OCI-LY3 (cell line): ENCODE measurements around the gene CYP4F11.
"Not testable (repeated sequence)": the region's sequence is repeated elsewhere in the genome, so short reads cannot be mapped to it uniquely, and the experiment has no call there.

Experiments used
- H2AFZ ChIP-seq: fragments of 200-600, 300-600 bp; shearing (Covaris generic); 2 replicates; pipeline ENCODE4 v1.6.0; 2014; ENCODE audit warnings: antibody characterized with exemption, low read depth, low read length
- H3K27ac ChIP-seq: fragments of 200-600, 300-600 bp; sonication (generic); 2 replicates; pipeline ENCODE4 v1.5.1; 2014; ENCODE audit warnings: mild to moderate bottlenecking, low read length, moderate library complexity, mixed read lengths
- H3K27me3 ChIP-seq: fragments of 200-600, 300-600 bp; sonication (generic); 2 replicates; pipeline ENCODE4 v1.6.1; 2014; ENCODE audit warnings: low read depth, low read length, mixed read lengths
- H3K36me3 ChIP-seq: fragments of 200-600, 300-600 bp; sonication (generic); replicated peaks from 2 replicates; pipeline ENCODE3; 2014; ENCODE audit warnings: low read depth, low read length, mixed read lengths
- H3K4me1 ChIP-seq: fragments of 300-600, 200-600 bp; sonication (generic); 2 replicates; pipeline ENCODE4 v1.6.1; 2014; ENCODE audit warnings: low read length, mixed read lengths
- H3K4me2 ChIP-seq: fragments of 200-600, 300-600 bp; sonication (generic); 2 replicates; pipeline ENCODE4 v1.6.1; 2014; ENCODE audit warnings: low read length, mixed read lengths
- H3K4me3 ChIP-seq: fragments of 300-600, 200-600 bp; sonication (generic); 2 replicates; pipeline ENCODE4 v1.5.1; 2014; ENCODE audit warnings: antibody characterized with exemption, mild to moderate bottlenecking, low read length, moderate library complexity
- H3K79me2 ChIP-seq: fragments of 300-600, 200-600 bp; shearing (Covaris generic); 2 replicates; pipeline ENCODE4 v1.6.1; 2014; ENCODE audit warnings: mild to moderate bottlenecking, low read length, mixed read lengths
- H3K9ac ChIP-seq: fragments of 300-600, 200-600 bp; shearing (Covaris generic); 2 replicates; pipeline ENCODE4 v1.6.0; 2014; ENCODE audit warnings: mild to moderate bottlenecking, low read length, moderate library complexity
- H3K9me3 ChIP-seq: fragments of 200-600, 300-600 bp; shearing (Covaris generic); 2 replicates; pipeline ENCODE4 v1.6.1; 2014; ENCODE audit warnings: low read length, mixed read lengths; ENCODE audit not compliant: insufficient read depth
- H4K20me1 ChIP-seq: fragments of 200-600, 300-600 bp; sonication (generic); 2 replicates; pipeline ENCODE4 v1.6.1; 2016; ENCODE audit warnings: low read length, mixed read lengths; ENCODE audit not compliant: insufficient read depth
- CTCF ChIP-seq: fragments of 200-600, 300-600 bp; sonication (generic); IDR thresholded peaks from 2 replicates; pipeline ENCODE4 v1.5.1; 2014; ENCODE audit warnings: antibody characterized with exemption, low read length, low read depth
- EZH2phosphoT487 ChIP-seq: fragments of 200-600 bp; shearing (Covaris generic); IDR thresholded peaks from 2 replicates; pipeline ENCODE4 v1.6.1; 2018; ENCODE audit warnings: antibody characterized with exemption, mixed run types, low read depth

The CYP4F11 gene

GRCh38 chr19:15936173-15936572 is 1.8 kb upstream of the CYP4F11 start:
- no peak for TF ChIP-seq EZH2phosphoT487
- TF ChIP-seq CTCF: no peak
- no peak overlapping the region for H3K27ac ChIP-seq

GRCh38 chr19:15935167-15935702 is 906 bp upstream of the CYP4F11 start:
- no peak overlapping the region for H2AFZ ChIP-seq

More at GRCh38 chr19:15936173-15936572, 1.8 kb upstream of the CYP4F11 start:
- Histone ChIP-seq H3K4me1 (no peaks in the 10 kb centered on the region), H4K20me1 (no peaks in the 10 kb centered on the region), H3K36me3 (no peaks in the 10 kb centered on the region), H3K9me3 (no peaks in the 10 kb centered on the region), H3K27me3 (no peaks in the 10 kb centered on the region; the same call in 1 of the 2 replicates), H2AFZ (no peak overlapping the region), H3K9ac (no peak overlapping the region), H3K4me3 (no peak overlapping the region), H3K79me2 (no peaks in the 10 kb centered on the region), H3K4me2 (no peak overlapping the region)

DNA sequence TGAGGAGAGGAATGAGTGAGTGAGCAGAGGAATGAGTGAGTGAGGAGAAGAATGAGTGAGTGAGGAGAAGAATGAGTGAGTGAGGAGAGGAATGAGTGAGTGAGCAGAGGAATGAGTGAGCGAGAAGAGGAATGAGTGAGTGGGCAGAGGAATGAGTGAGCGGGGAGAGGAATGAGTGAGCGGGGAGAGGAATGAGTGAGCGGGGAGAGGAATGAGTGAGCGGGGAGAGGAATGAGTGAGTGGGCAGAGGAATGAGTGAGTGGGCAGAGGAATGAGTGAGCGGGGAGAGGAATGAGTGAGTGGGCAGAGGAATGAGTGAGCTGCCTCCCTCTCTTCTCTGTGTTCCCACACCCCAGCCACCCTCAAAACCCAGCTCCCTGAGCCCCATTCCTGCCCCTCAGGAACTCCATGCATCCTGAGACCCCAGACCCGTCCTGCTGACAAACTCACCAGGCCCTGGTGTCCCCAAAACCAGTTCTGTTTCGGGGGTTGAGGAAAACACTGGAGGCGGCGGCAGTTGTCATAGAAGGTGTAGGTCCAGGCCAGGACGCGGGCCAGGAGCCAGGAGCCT is 483 bp downstream of the CYP4F11 start:
- H3K36me3 ChIP-seq, H4K20me1 ChIP-seq, H2AFZ ChIP-seq, H3K9ac ChIP-seq, H3K4me3 ChIP-seq, H3K9me3 ChIP-seq, H3K4me2 ChIP-seq, H3K27ac ChIP-seq, H3K4me1 ChIP-seq, H3K79me2 ChIP-seq, H3K27me3 ChIP-seq: not testable (repeated sequence)

More at GRCh38 chr19:15935167-15935702, 906 bp upstream of the CYP4F11 start:
- Histone ChIP-seq H3K9ac (no peak overlapping the region), H3K36me3 (no peaks in the 10 kb centered on the region), H3K4me1 (no peaks in the 10 kb centered on the region), H3K4me3 (no peak overlapping the region), H4K20me1 (no peaks in the 10 kb centered on the region), H3K9me3 (0 out of 2 replicates have a peak, but pooled peaks cover 5% of the 10 kb centered on the region), H3K4me2 (no peak overlapping the region), H3K27me3 (no peaks in the 10 kb centered on the region; the same call in 1 of the 2 replicates), H3K79me2 (no peaks in the 10 kb centered on the region), H3K27ac (no peak overlapping the region)
- TF ChIP-seq EZH2phosphoT487: no peak
- TF ChIP-seq CTCF: no peak

GRCh38 chr19:15928321-15928720 is 6.0 kb downstream of the CYP4F11 start:
- Histone ChIP-seq H3K4me3 (no peak overlapping the region), H3K79me2 (no peaks in the 10 kb centered on the region), H2AFZ (no peak overlapping the region), H3K4me2 (no peak overlapping the region), H4K20me1 (no peaks in the 10 kb centered on the region; the same call in 1 of the 2 replicates), H3K9me3 (0 out of 2 replicates have a peak, but pooled peaks cover 5% of the 10 kb centered on the region), H3K27ac (no peak overlapping the region), H3K4me1 (no peaks in the 10 kb centered on the region), H3K36me3 (no peaks in the 10 kb centered on the region), H3K27me3 (peaks cover 18% of the 10 kb centered on the region), H3K9ac (no peak overlapping the region)
- TF ChIP-seq EZH2phosphoT487 (no peak), CTCF (no peak)
